SK-N-SH (cell line): Measurements from ENCODE around the gene GNA14.

Experiments used
- EZH2phosphoT487 ChIP-seq: fragments of 200-600 bp; sonication (generic); IDR thresholded peaks from 2 replicates; pipeline ENCODE4 v1.6.1; 2017; ENCODE audit warnings: low read depth, mixed run types, mild to moderate bottlenecking, antibody characterized with exemption, moderate library complexity, borderline replicate concordance
- FOXJ3 ChIP-seq: sonication (generic); formaldehyde crosslinking; IDR thresholded peaks from 2 replicates; pipeline ENCODE4 v1.5.1; 2020; ENCODE audit warnings: mild to moderate bottlenecking, missing genetic modification reagents
- NRF1 ChIP-seq: IDR thresholded peaks from 2 replicates; pipeline ENCODE4 v1.6.1; 2012; ENCODE audit warnings: low read depth, mild to moderate bottlenecking, low read length
- POLR2AphosphoS5 ChIP-seq: IDR thresholded peaks from 2 replicates; pipeline ENCODE4 v1.6.1; 2012; ENCODE audit warnings: low read depth, low read length
- RAD21 ChIP-seq: IDR thresholded peaks from 2 replicates; pipeline ENCODE4 v1.6.1; 2012; ENCODE audit warnings: mild to moderate bottlenecking, low read length
- RFX5 ChIP-seq: IDR thresholded peaks from 2 replicates; pipeline ENCODE4 v1.6.1; 2012; ENCODE audit warnings: mild to moderate bottlenecking, improper control_type of control experiment, low read length
- SIN3A ChIP-seq: IDR thresholded peaks from 2 replicates; pipeline ENCODE4 v1.6.1; 2012; ENCODE audit warnings: low read depth, mild to moderate bottlenecking, low read length, moderate library complexity, borderline replicate concordance
- TAF1 ChIP-seq: IDR thresholded peaks from 2 replicates; pipeline ENCODE4 v1.6.1; 2012; ENCODE audit warnings: low read depth, mild to moderate bottlenecking, low read length, moderate library complexity, borderline replicate concordance
- YY1 ChIP-seq: IDR thresholded peaks from 2 replicates; pipeline ENCODE4 v1.4.0; 2012; ENCODE audit warnings: low read depth, mild to moderate bottlenecking
- TF ChIP-seq, protein P1 (sequence below): fragments of 200-600 bp; sonication (generic); IDR thresholded peaks from 2 replicates; pipeline ENCODE4 v1.6.1; 2017; ENCODE audit warnings: antibody characterized with exemption, mild to moderate bottlenecking, moderate library complexity
- TF ChIP-seq, protein P2 (sequence below): IDR thresholded peaks from 2 replicates; pipeline ENCODE4 v1.6.1; 2012; ENCODE audit warnings: mild to moderate bottlenecking, low read depth, low read length, moderate library complexity
- TF ChIP-seq, protein P3 (sequence below): IDR thresholded peaks from 2 replicates; pipeline ENCODE4 v1.4.0; 2012; ENCODE audit warnings: low read depth, borderline replicate concordance

DNA sequence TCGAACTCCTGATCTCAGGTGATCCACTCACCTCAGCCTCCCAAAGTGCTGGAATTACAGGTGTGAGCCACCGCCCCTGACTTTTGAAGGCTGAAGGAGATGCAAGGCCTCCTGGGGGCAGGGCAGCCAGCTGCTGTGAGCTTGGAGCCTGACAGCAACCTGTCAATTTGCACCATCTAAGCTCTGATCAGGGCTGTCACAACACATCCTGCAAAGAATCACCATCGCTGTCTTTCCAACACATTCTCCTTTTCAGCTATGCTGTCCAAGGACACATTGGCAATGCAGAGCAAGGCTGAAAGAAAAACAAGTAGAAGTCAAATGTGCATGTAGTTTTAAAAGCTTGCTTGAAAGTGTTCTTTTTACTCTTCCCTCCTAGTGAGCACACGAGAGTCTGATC is 54.6 kb downstream of the GNA14 start:
- no peak for TF ChIP-seq EZH2phosphoT487
- TF ChIP-seq, protein P1, sequence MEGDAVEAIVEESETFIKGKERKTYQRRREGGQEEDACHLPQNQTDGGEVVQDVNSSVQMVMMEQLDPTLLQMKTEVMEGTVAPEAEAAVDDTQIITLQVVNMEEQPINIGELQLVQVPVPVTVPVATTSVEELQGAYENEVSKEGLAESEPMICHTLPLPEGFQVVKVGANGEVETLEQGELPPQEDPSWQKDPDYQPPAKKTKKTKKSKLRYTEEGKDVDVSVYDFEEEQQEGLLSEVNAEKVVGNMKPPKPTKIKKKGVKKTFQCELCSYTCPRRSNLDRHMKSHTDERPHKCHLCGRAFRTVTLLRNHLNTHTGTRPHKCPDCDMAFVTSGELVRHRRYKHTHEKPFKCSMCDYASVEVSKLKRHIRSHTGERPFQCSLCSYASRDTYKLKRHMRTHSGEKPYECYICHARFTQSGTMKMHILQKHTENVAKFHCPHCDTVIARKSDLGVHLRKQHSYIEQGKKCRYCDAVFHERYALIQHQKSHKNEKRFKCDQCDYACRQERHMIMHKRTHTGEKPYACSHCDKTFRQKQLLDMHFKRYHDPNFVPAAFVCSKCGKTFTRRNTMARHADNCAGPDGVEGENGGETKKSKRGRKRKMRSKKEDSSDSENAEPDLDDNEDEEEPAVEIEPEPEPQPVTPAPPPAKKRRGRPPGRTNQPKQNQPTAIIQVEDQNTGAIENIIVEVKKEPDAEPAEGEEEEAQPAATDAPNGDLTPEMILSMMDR, result no peak
- TF ChIP-seq NRF1, result no peak
- no peak for TF ChIP-seq SIN3A
- TF ChIP-seq, protein P2, sequence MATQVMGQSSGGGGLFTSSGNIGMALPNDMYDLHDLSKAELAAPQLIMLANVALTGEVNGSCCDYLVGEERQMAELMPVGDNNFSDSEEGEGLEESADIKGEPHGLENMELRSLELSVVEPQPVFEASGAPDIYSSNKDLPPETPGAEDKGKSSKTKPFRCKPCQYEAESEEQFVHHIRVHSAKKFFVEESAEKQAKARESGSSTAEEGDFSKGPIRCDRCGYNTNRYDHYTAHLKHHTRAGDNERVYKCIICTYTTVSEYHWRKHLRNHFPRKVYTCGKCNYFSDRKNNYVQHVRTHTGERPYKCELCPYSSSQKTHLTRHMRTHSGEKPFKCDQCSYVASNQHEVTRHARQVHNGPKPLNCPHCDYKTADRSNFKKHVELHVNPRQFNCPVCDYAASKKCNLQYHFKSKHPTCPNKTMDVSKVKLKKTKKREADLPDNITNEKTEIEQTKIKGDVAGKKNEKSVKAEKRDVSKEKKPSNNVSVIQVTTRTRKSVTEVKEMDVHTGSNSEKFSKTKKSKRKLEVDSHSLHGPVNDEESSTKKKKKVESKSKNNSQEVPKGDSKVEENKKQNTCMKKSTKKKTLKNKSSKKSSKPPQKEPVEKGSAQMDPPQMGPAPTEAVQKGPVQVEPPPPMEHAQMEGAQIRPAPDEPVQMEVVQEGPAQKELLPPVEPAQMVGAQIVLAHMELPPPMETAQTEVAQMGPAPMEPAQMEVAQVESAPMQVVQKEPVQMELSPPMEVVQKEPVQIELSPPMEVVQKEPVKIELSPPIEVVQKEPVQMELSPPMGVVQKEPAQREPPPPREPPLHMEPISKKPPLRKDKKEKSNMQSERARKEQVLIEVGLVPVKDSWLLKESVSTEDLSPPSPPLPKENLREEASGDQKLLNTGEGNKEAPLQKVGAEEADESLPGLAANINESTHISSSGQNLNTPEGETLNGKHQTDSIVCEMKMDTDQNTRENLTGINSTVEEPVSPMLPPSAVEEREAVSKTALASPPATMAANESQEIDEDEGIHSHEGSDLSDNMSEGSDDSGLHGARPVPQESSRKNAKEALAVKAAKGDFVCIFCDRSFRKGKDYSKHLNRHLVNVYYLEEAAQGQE, result no peak
- TF ChIP-seq RAD21, result no peak
- TF ChIP-seq YY1, result no peak
- TF ChIP-seq RFX5, result no peak
- no peak for TF ChIP-seq FOXJ3 (CRISPR knock-in tag)
- TF ChIP-seq POLR2AphosphoS5, result no peak
- TF ChIP-seq, protein P3, sequence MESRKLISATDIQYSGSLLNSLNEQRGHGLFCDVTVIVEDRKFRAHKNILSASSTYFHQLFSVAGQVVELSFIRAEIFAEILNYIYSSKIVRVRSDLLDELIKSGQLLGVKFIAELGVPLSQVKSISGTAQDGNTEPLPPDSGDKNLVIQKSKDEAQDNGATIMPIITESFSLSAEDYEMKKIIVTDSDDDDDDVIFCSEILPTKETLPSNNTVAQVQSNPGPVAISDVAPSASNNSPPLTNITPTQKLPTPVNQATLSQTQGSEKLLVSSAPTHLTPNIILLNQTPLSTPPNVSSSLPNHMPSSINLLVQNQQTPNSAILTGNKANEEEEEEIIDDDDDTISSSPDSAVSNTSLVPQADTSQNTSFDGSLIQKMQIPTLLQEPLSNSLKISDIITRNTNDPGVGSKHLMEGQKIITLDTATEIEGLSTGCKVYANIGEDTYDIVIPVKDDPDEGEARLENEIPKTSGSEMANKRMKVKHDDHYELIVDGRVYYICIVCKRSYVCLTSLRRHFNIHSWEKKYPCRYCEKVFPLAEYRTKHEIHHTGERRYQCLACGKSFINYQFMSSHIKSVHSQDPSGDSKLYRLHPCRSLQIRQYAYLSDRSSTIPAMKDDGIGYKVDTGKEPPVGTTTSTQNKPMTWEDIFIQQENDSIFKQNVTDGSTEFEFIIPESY, result no peak
- TF ChIP-seq TAF1, result no peak
